HG03135 (cell line): ENCODE measurements around the gene GADD45G.

Experiments used
- ATAC-seq: cut with Tn5 transposase; IDR thresholded peaks from one replicate; pipeline ENCODE4 v1.9.1; 2021; ENCODE audit warnings: mild to moderate bottlenecking, moderate library complexity; ENCODE audit not compliant: unreplicated experiment

The GADD45G gene

GRCh38 chr9:89628601-89629000 is 23.8 kb downstream of the GADD45G start:
- no peak for ATAC-seq

GRCh38 chr9:89629081-89629976 is 24.5 kb downstream of the GADD45G start:
- ATAC-seq, result no peak

- no peak for ATAC-seq
These were observed 25.7 kb downstream of the GADD45G start for GRCh38 chr9:89630508-89630907.

- no peak for ATAC-seq
These were observed 26.6 kb downstream of the GADD45G start for GRCh38 chr9:89631384-89631783.

- ATAC-seq, result no peak
These were observed 27.5 kb downstream of the GADD45G start for GRCh38 chr9:89632192-89632733.

GRCh38 chr9:89632736-89633135 is 27.9 kb downstream of the GADD45G start:
- ATAC-seq, result no peak

GRCh38 chr9:89633404-89633803 is 28.6 kb downstream of the GADD45G start:
- ATAC-seq, result no peak

- ATAC-seq, result no peak
These were observed 29.1 kb downstream of the GADD45G start for GRCh38 chr9:89633920-89634319.

- ATAC-seq, result no peak
These were observed 30.4 kb downstream of the GADD45G start for GRCh38 chr9:89634995-89635742.

GRCh38 chr9:89635816-89636215 is 31.0 kb downstream of the GADD45G start:
- no peak for ATAC-seq

- ATAC-seq, result no peak
These were observed 33.0 kb downstream of the GADD45G start for GRCh38 chr9:89637787-89638186.

GRCh38 chr9:89638359-89638758 is 33.5 kb downstream of the GADD45G start:
- no peak for ATAC-seq

GRCh38 chr9:89638893-89639292 is 34.1 kb downstream of the GADD45G start:
- no peak for ATAC-seq

- no peak for ATAC-seq
These were observed 34.6 kb downstream of the GADD45G start for GRCh38 chr9:89639367-89639795.

- ATAC-seq, result no peak
These were observed 35.1 kb downstream of the GADD45G start for GRCh38 chr9:89639961-89640360.

- ATAC-seq, result no peak
These were observed 35.5 kb downstream of the GADD45G start for GRCh38 chr9:89640361-89640760.

GRCh38 chr9:89640801-89641200 is 36.0 kb downstream of the GADD45G start:
- ATAC-seq, result no peak

- no peak for ATAC-seq
These were observed 37.2 kb downstream of the GADD45G start for GRCh38 chr9:89641980-89642379.

GRCh38 chr9:89642789-89643188 is 38.0 kb downstream of the GADD45G start:
- no peak for ATAC-seq

GRCh38 chr9:89646189-89646939 is 41.6 kb downstream of the GADD45G start:
- ATAC-seq, result no peak
